RCC 7860 (cell line): Measurements from ENCODE around the gene UNC5A.

Experiments used
- DNase-seq: peaks from one replicate; pipeline ENCODE4 v3.0.0-alpha.2; 2015; ENCODE audit warnings: low spot score
- FAIRE-seq: peaks from 2 replicates; lab custom pipeline; 2012; peaks lifted over from hg19 to GRCh38; lab: Jason Lieb, UNC

The UNC5A gene

GRCh38 chr5:176890455-176891330 is 80.3 kb downstream of the UNC5A start:
- DNase-seq (no peak), FAIRE-seq (no peak)

GRCh38 chr5:176891331-176891958 is 81.1 kb downstream of the UNC5A start:
- FAIRE-seq (no peak), DNase-seq (no peak)

- FAIRE-seq, result no peak
- no peak for DNase-seq
These were observed 82.3 kb downstream of the UNC5A start for GRCh38 chr5:176892663-176893062.

- DNase-seq (no peak), FAIRE-seq (no peak)
These were observed 83.9 kb downstream of the UNC5A start for GRCh38 chr5:176894298-176894697.

- no peak for FAIRE-seq
- no peak for DNase-seq
These were observed 85.5 kb downstream of the UNC5A start for GRCh38 chr5:176895831-176896230.

- DNase-seq, result no peak
- no peak for FAIRE-seq
These were observed 86.9 kb downstream of the UNC5A start for GRCh38 chr5:176897263-176897662.

GRCh38 chr5:176899296-176899891 is 89.0 kb downstream of the UNC5A start, which contains the start of gene HK3:
TSS of gene HK3 (minus strand) at chr5:176899346. CDS start at chr5:176896159, 3,187 bp downstream.
- DNase-seq, result no peak
- FAIRE-seq, result no peak

GRCh38 chr5:176899946-176900779 is 89.8 kb downstream of the UNC5A start:
- DNase-seq (no peak), FAIRE-seq (no peak)

- no peak for FAIRE-seq
- DNase-seq, result no peak
These were observed 90.4 kb downstream of the UNC5A start for GRCh38 chr5:176900780-176901204.

- FAIRE-seq, result peak; percentile 38
- DNase-seq, result peak; percentile 54
These were observed 91.1 kb downstream of the UNC5A start for GRCh38 chr5:176901260-176902101.

- DNase-seq, result no peak
- FAIRE-seq, result no peak
These were observed 91.9 kb downstream of the UNC5A start for GRCh38 chr5:176902102-176902814.

- DNase-seq, result peak; percentile 84
- FAIRE-seq, result peak; percentile 95
These were observed 92.7 kb downstream of the UNC5A start for GRCh38 chr5:176902911-176903664.

GRCh38 chr5:176904276-176904675 is 93.9 kb downstream of the UNC5A start:
- FAIRE-seq (no peak), DNase-seq (peak; percentile 60)

- no peak for FAIRE-seq
- DNase-seq, result no peak
These were observed 95.8 kb downstream of the UNC5A start for GRCh38 chr5:176906126-176906525.

- no peak for DNase-seq
- FAIRE-seq, result no peak
These were observed 96.4 kb downstream of the UNC5A start for GRCh38 chr5:176906796-176907195.

- no peak for FAIRE-seq
- DNase-seq, result no peak
These were observed 98.5 kb downstream of the UNC5A start for GRCh38 chr5:176908675-176909368.

GRCh38 chr5:176912115-176912514 is 101.8 kb downstream of the UNC5A start:
- DNase-seq (no peak), FAIRE-seq (no peak)

GRCh38 chr5:176915906-176916305 is 105.5 kb downstream of the UNC5A start:
- FAIRE-seq (no peak), DNase-seq (no peak)
